KMS-11 (cell line): ENCODE results near the gene WAPL.

Experiments
- H2AFZ ChIP-seq: fragments of 200-600 bp; sonication (generic); 2 replicates; pipeline ENCODE4 v1.6.1; 2016; ENCODE audit warnings: antibody characterized with exemption, mixed run types, low read depth
- H3K27ac ChIP-seq: fragments of 200-600 bp; sonication (generic); 2 replicates; pipeline ENCODE4 v1.6.1; 2016; ENCODE audit warnings: mild to moderate bottlenecking, mixed run types
- H3K27me3 ChIP-seq: fragments of 200-600 bp; sonication (generic); 2 replicates; pipeline ENCODE4 v1.6.1; 2017; ENCODE audit warnings: mild to moderate bottlenecking, low read depth, mixed run types, moderate library complexity; ENCODE audit not compliant: insufficient read depth
- H3K36me3 ChIP-seq: fragments of 200-600 bp; sonication (generic); 2 replicates; pipeline ENCODE4 v1.6.1; 2017; ENCODE audit warnings: mild to moderate bottlenecking, mixed run types; ENCODE audit not compliant: insufficient read depth
- H3K4me1 ChIP-seq: fragments of 200-600 bp; sonication (generic); 2 replicates; pipeline ENCODE4 v1.6.1; 2016; ENCODE audit warnings: mild to moderate bottlenecking, low read depth, mixed run types; ENCODE audit not compliant: poor library complexity, severe bottlenecking
- H3K4me2 ChIP-seq: fragments of 200-600 bp; sonication (generic); 2 replicates; pipeline ENCODE4 v1.7.0; 2016; ENCODE audit warnings: mild to moderate bottlenecking, mixed run types
- H3K4me3 ChIP-seq: fragments of 200-600 bp; sonication (generic); IDR thresholded peaks from 2 replicates; pipeline ENCODE4 v1.6.1; 2017; ENCODE audit warnings: low read depth, low read length, mixed read lengths; ENCODE audit not compliant: insufficient read depth
- H3K79me2 ChIP-seq: fragments of 200-600 bp; sonication (generic); 2 replicates; pipeline ENCODE4 v1.6.1; 2016; ENCODE audit warnings: low read depth, mixed run types; ENCODE audit not compliant: insufficient read depth
- H3K9ac ChIP-seq: fragments of 200-600 bp; sonication (generic); 2 replicates; pipeline ENCODE4 v1.6.1; 2016; ENCODE audit warnings: mild to moderate bottlenecking, mixed run types
- H4K20me1 ChIP-seq: fragments of 200-600 bp; sonication (generic); 2 replicates; pipeline ENCODE4 v1.6.1; 2016; ENCODE audit warnings: mild to moderate bottlenecking, mixed run types; ENCODE audit not compliant: insufficient read depth
- TF ChIP-seq, protein P1 (sequence below): fragments of 200-600 bp; sonication (generic); conservative IDR thresholded peaks from 2 replicates; pipeline ENCODE4 v1.6.1; 2017; ENCODE audit warnings: low read depth, mild to moderate bottlenecking, antibody characterized with exemption, low read length, moderate library complexity, mixed read lengths

Gene WAPL

DNA sequence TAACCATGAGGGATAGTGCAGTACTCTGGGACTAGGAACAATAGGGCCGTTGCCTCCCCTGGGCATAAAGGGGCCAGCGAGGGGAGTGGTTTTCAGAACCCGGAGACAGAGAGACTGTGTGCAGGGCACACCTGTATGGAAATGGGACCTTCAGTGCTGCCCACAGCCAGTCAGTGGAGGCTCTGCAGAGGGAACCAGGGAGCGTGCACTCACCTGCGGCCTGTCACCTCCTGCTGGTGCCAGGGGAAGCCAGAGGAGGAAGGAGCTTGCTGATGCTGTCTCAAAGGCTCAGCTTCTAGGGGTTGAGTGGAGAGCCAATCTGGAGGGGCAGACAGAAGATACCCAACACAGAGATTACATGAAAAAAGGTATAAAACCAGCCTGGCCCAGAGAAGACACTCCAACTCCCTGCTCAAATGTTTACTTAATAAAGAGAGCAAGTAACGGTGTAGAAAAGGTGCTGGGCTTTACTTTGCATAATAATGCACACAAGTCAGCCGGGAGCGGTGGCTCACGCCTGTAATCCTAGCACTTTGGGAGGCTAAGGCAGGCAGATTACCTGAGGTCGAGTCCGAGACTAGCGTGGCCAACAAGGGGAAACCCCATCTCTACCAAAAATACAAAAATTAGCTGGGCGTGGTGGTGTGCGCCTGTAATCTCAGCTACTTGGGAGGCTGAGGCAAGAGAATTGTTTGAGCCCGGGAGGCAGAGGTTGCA lies 35.5 kb upstream of the WAPL start:
- H3K4me2 ChIP-seq, result no peak overlapping the region
- no peaks in the 10 kb centered on the region for H3K4me1 ChIP-seq
- no peaks in the 10 kb centered on the region for H3K79me2 ChIP-seq
- TF ChIP-seq, protein P1, sequence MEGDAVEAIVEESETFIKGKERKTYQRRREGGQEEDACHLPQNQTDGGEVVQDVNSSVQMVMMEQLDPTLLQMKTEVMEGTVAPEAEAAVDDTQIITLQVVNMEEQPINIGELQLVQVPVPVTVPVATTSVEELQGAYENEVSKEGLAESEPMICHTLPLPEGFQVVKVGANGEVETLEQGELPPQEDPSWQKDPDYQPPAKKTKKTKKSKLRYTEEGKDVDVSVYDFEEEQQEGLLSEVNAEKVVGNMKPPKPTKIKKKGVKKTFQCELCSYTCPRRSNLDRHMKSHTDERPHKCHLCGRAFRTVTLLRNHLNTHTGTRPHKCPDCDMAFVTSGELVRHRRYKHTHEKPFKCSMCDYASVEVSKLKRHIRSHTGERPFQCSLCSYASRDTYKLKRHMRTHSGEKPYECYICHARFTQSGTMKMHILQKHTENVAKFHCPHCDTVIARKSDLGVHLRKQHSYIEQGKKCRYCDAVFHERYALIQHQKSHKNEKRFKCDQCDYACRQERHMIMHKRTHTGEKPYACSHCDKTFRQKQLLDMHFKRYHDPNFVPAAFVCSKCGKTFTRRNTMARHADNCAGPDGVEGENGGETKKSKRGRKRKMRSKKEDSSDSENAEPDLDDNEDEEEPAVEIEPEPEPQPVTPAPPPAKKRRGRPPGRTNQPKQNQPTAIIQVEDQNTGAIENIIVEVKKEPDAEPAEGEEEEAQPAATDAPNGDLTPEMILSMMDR, result no peak
- no peaks in the 10 kb centered on the region for H3K36me3 ChIP-seq
- H3K9ac ChIP-seq, result no peak overlapping the region
- H3K27me3 ChIP-seq, result no peaks in the 10 kb centered on the region
- no peak overlapping the region for H3K27ac ChIP-seq
- no peak overlapping the region for H3K4me3 ChIP-seq
- no peak overlapping the region for H2AFZ ChIP-seq
- no peaks in the 10 kb centered on the region for H4K20me1 ChIP-seq

DNA sequence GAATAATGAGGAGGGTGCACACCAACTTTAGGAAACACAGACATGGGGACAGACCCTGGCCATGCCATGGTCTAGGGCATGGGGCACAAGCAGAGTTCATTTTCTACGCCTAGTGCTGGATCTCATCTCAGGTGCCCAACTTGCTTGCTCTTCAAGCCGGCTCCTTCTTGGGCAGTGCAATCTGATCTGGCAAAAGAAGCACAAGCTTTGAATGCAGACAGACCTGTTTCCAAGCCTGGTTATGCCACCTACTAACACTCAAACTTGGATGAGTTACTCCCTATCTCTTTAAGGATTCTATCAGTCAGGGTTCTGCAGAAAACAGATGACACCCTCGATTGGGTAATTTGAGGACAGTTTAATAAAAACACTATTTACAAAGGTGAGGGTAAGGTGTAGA lies 34.9 kb upstream of the WAPL start:
- Histone ChIP-seq H3K9ac (no peak overlapping the region), H3K36me3 (no peaks in the 10 kb centered on the region), H2AFZ (no peak overlapping the region), H4K20me1 (no peaks in the 10 kb centered on the region), H3K27me3 (no peaks in the 10 kb centered on the region), H3K79me2 (no peaks in the 10 kb centered on the region), H3K4me3 (no peak overlapping the region), H3K4me2 (no peak overlapping the region), H3K4me1 (no peaks in the 10 kb centered on the region), H3K27ac (no peak overlapping the region)
- TF ChIP-seq, protein P1, result no peak

DNA sequence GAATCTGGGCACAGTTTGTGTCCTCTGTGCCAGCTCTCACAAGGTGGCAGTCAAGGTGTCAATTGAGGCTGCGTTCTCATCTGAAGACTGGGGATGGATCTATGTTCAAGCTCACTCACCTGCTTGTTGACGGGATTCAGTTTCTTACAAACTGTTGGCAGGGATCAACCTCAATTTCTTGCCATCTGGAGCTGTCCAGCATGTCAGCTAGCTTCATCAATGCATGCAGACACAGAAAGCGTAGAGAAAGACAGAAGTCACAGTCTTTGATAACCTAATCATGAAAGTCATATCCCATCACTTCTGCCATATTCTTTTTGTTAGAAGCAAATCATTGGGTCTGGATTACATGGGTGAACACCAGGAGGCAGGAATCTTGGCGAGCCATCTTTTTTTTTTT lies 32.0 kb upstream of the WAPL start:
- Histone ChIP-seq H3K27me3 (no peaks in the 10 kb centered on the region), H2AFZ (no peak overlapping the region), H3K4me3 (no peak overlapping the region), H3K9ac (no peak overlapping the region), H3K79me2 (no peaks in the 10 kb centered on the region), H3K4me2 (no peak overlapping the region), H3K36me3 (no peaks in the 10 kb centered on the region), H3K4me1 (no peaks in the 10 kb centered on the region), H3K27ac (no peak overlapping the region), H4K20me1 (no peaks in the 10 kb centered on the region)
- TF ChIP-seq, protein P1, result no peak

DNA sequence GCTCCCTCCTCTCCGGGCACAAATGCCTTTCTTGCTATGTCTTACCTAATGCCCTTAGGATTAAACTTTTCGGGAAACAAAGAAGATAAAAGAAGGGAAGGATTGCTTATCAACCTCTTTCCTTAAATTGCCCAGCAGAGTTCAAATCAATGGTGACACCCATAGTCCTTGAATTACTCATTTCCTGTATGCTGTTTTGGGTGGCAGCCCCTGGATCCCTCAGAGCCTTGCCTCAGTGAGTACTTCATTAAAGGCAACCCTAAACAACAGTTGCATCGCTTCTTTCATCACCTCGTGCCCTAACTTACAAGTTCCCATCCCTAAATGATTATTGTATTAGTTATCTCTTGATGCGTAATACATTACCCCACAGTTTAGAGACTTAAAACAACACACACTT lies 31.6 kb upstream of the WAPL start:
- Histone ChIP-seq H3K27ac (no peak overlapping the region), H2AFZ (no peak overlapping the region), H3K4me3 (no peak overlapping the region), H3K27me3 (no peaks in the 10 kb centered on the region), H3K9ac (no peak overlapping the region), H3K79me2 (no peaks in the 10 kb centered on the region), H4K20me1 (no peaks in the 10 kb centered on the region), H3K36me3 (no peaks in the 10 kb centered on the region), H3K4me2 (no peak overlapping the region), H3K4me1 (no peaks in the 10 kb centered on the region)
- TF ChIP-seq, protein P1, result no peak
